A549 (cell line): ENCODE data around the gene ARHGAP42. TPM values are rescaled to one million over a fixed set of nuclear protein-coding genes. Genes with fewer than 3 reads are reported as not detected.

Experiments used
- ATAC-seq, 2 experiments: fragments of 200-7000 bp in 1 of 2; fragments of >200 bp in 1 of 2; cut with Nextera tagmentation in 1 of 2; cut with Tn5 transposase in 1 of 2; 3 replicates each; pipeline versions ENCODE4 v1.8.0 to v1.9.1; 2018 to 2020; ENCODE audit warnings: mild to moderate bottlenecking in 1 of 2, moderate library complexity in 1 of 2
- CTCF ChIA-PET: fragments of 300-600 bp; sonication (Branson Sonifier 250); formaldehyde crosslinking; extraction: SDS; loops from one replicate; lab custom pipeline; 2021; ENCODE audit warnings: antibody characterized with exemption, inconsistent platforms; lab: Yijun Ruan, JAX
- POLR2A ChIA-PET: fragments of 350-600 bp; formaldehyde crosslinking; extraction: SDS; loops from one replicate; lab custom pipeline; 2021; ENCODE audit warnings: antibody characterized with exemption, inconsistent platforms; lab: Yijun Ruan, JAX
- DNase-seq, 2 experiments: peaks; one replicate each; pipeline versions ENCODE4 v3.0.0 to v3.0.0-alpha.2; 2011 to 2016; ENCODE audit warnings: low read depth in 1 of 2, low spot score in 1 of 2
- FAIRE-seq: peaks from 2 replicates; lab custom pipeline; 2011; peaks lifted over from hg19 to GRCh38; lab: Jason Lieb, UNC
- H3K27ac ChIP-seq, 2 experiments: fragments of >200 bp; sonication (Bioruptor Twin); formaldehyde crosslinking; 3 replicates each; pipeline ENCODE4 v1.5.1; 2016 to 2017
- H3K4me1 ChIP-seq: fragments of >200 bp; sonication (Bioruptor Twin); formaldehyde crosslinking; 3 replicates; pipeline ENCODE4 v1.6.1; 2016
- H3K4me2 ChIP-seq: fragments of >200 bp; sonication (Bioruptor Twin); formaldehyde crosslinking; 3 replicates; pipeline ENCODE4 v1.6.1; 2016
- H3K4me3 ChIP-seq: fragments of >200 bp; sonication (Bioruptor Twin); formaldehyde crosslinking; 3 replicates; pipeline ENCODE4 v1.5.1; 2016
- H3K9me3 ChIP-seq: fragments of >200 bp; sonication (Bioruptor Twin); formaldehyde crosslinking; 3 replicates; pipeline ENCODE4 v1.6.1; 2016
- CBX2 ChIP-seq: fragments of 200-600 bp; sonication (generic); IDR thresholded peaks from 2 replicates; pipeline ENCODE4 v1.6.1; 2016; ENCODE audit warnings: low read depth, mild to moderate bottlenecking, borderline replicate concordance
- CBX8 ChIP-seq: fragments of 200-600 bp; sonication (generic); IDR thresholded peaks from 2 replicates; pipeline ENCODE4 v1.6.1; 2016
- EHF ChIP-seq: fragments of 250-450 bp; sonication (Bioruptor Pico); IDR thresholded peaks from 2 replicates; pipeline ENCODE4 v1.5.0; 2020; ENCODE audit warnings: mild to moderate bottlenecking
- EP300 ChIP-seq, 2 experiments: fragments of >200 bp; sonication (Bioruptor Twin); formaldehyde crosslinking; IDR thresholded peaks; 2 replicates in 1 of 2; 3 replicates in 1 of 2; pipeline ENCODE4 v1.6.1; 2016 to 2017
- ESRRA ChIP-seq: fragments of 150-350 bp; IDR thresholded peaks from 2 replicates; pipeline ENCODE4 v1.6.1; 2014; ENCODE audit warnings: mild to moderate bottlenecking, low read length, borderline replicate concordance
- FOXS1 ChIP-seq: fragments of 250-450 bp; sonication (Bioruptor Pico); IDR thresholded peaks from 2 replicates; pipeline ENCODE4 v1.5.0; 2020; ENCODE audit warnings: mild to moderate bottlenecking, moderate library complexity
- GATA3 ChIP-seq: IDR thresholded peaks from 2 replicates; pipeline ENCODE4 v1.6.1; 2012; ENCODE audit warnings: borderline replicate concordance
- HDAC2 ChIP-seq: fragments of 200-600 bp; sonication (generic); IDR thresholded peaks from 2 replicates; pipeline ENCODE4 v1.6.1; 2016
- KDM1A ChIP-seq: fragments of 200-600 bp; sonication (generic); IDR thresholded peaks from 2 replicates; pipeline ENCODE4 v1.6.1; 2016; ENCODE audit warnings: low read depth, mild to moderate bottlenecking
- MAFK ChIP-seq: fragments of 450-650 bp; IDR thresholded peaks from 2 replicates; pipeline ENCODE4 v1.6.1; 2014; ENCODE audit not compliant: partially characterized antibody
- MAZ ChIP-seq: fragments of 150-350 bp; IDR thresholded peaks from 2 replicates; pipeline ENCODE4 v1.6.1; 2014; ENCODE audit warnings: antibody characterized with exemption, low read depth, low read length, borderline replicate concordance
- MYC ChIP-seq: IDR thresholded peaks from 2 replicates; pipeline ENCODE4 v1.6.1; 2012; ENCODE audit warnings: mild to moderate bottlenecking, inconsistent platforms, low read length, improper control_type of control experiment, borderline replicate concordance
- NFE2L2 ChIP-seq: fragments of 150-350 bp; conservative IDR thresholded peaks from 2 replicates; pipeline ENCODE4 v1.6.1; 2014; ENCODE audit warnings: low read length
- PHF8 ChIP-seq: fragments of 200-600 bp; sonication (generic); IDR thresholded peaks from 2 replicates; pipeline ENCODE4 v1.6.1; 2016; ENCODE audit warnings: low read depth, mild to moderate bottlenecking, antibody characterized with exemption, moderate library complexity, borderline replicate concordance
- POLR2A ChIP-seq: IDR thresholded peaks from 2 replicates; pipeline ENCODE4 v1.6.1; 2012; ENCODE audit warnings: mild to moderate bottlenecking, low read length
- RCOR1 ChIP-seq: fragments of 150-350 bp; IDR thresholded peaks from 2 replicates; pipeline ENCODE4 v1.6.1; 2014; ENCODE audit warnings: antibody characterized with exemption, low read length, low read depth
- RNF2 ChIP-seq: fragments of 200-600 bp; sonication (generic); IDR thresholded peaks from 2 replicates; pipeline ENCODE4 v1.6.1; 2016; ENCODE audit warnings: low read depth, mild to moderate bottlenecking, antibody characterized with exemption, moderate library complexity, borderline replicate concordance
- ZFP36 ChIP-seq: fragments of 450-650 bp; IDR thresholded peaks from 2 replicates; pipeline ENCODE4 v1.6.1; 2014; ENCODE audit warnings: borderline replicate concordance; ENCODE audit not compliant: partially characterized antibody
- ZNF302 ChIP-seq: fragments of 250-450 bp; sonication (Bioruptor Pico); IDR thresholded peaks from 2 replicates; pipeline ENCODE4 v1.9.0; 2021; ENCODE audit warnings: inconsistent platforms, mild to moderate bottlenecking, moderate library complexity
- ZSCAN20 ChIP-seq: fragments of 250-450 bp; sonication (Bioruptor Pico); IDR thresholded peaks from 2 replicates; pipeline ENCODE4 v1.8.0; 2022; ENCODE audit warnings: mild to moderate bottlenecking, moderate library complexity
- WGBS: methylation state at CpG from one replicate; pipeline ENCODE4 v1.1.6; 2017; ENCODE audit errors: missing lambda C conversion rate; 5-methylcytosine and 5-hydroxymethylcytosine counted together
- polyA plus RNA-seq, 4 experiments: library from polyadenylated mRNA; depleted of rRNA in 3 of 4; stranded (reverse); fragments of >200 nt; fragmentation: RNase III in 1 of 4; extraction: RNeasy Plus Mini Kit Qiagen cat#74134 plus additional on column Dnase treatment in 1 of 4; gene quantifications; 2 replicates in 3 of 4; 3 replicates in 1 of 4; pipeline ENCODE4 v1.2.3, GENCODE V29; 2011 to 2017
- TF ChIP-seq, protein P1 (sequence below): fragments of >200 bp; sonication (Bioruptor Twin); formaldehyde crosslinking; IDR thresholded peaks from 3 replicates; pipeline ENCODE4 v1.6.1; 2016
- TF ChIP-seq, protein P2 (sequence below): IDR thresholded peaks from 2 replicates; pipeline ENCODE4 v1.6.1; 2012
- TF ChIP-seq, protein P3 (sequence below): fragments of 150-350 bp; IDR thresholded peaks from 2 replicates; pipeline ENCODE4 v1.6.1; 2014; ENCODE audit warnings: low read depth, mild to moderate bottlenecking, low read length
- TF ChIP-seq, protein P4 (sequence below): IDR thresholded peaks from 2 replicates; pipeline ENCODE4 v1.6.1; 2012; ENCODE audit warnings: low read depth, borderline replicate concordance
- TF ChIP-seq, protein P5 (sequence below): fragments of >200 bp; sonication (Bioruptor Twin); formaldehyde crosslinking; IDR thresholded peaks from 3 replicates; pipeline ENCODE4 v1.5.1; 2016

ARHGAP42 gene
- polyA plus RNA-seq, 2 of the 4 experiments (the other 2 are of a cell fraction), result 5.1 to 17.0 TPM

DNA sequence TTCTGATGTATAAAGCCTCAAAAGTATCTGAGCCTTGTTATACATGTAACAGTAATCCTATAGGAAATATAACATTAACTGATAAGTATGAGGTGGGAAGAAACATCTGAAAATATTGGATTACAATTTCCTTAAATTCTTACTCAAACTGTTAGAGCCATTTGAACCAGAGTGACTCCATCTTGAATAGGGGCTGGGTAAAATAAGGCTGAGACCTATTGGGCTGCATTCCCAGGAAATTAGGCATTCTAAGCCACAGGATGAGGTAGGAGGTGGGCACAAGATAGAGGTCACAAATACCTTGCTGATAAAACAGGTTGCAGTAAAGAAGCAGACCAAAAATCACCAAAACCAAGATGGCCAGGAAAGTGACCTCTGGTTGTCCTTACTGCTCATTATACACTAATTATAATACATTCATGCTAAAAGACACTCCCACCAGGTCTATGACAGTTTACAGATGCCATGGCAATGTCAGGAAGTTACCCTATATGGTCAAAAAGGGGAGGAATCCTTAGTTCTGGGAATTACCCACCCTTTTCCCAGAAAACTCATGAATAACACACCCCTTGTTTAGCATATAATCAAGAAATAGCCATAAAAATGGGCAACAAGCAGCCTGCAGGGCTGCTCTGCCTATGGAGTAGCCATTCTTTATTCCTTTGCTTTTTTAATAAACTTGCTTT lies 327.7 kb downstream of the ARHGAP42 start:
- Histone ChIP-seq H3K9me3 (no peaks in the 10 kb centered on the region), H3K4me2 (no peak overlapping the region), H3K4me3 (no peak overlapping the region), H3K27ac (no peak overlapping the region), H3K4me1 (no peaks in the 10 kb centered on the region)
- ATAC-seq (no peak), DNase-seq (no peak), FAIRE-seq (no peak)
- ChIA-PET POLR2A (no interaction called here), CTCF (no interaction called here)
- TF ChIP-seq CBX8, result no peak
- no peak for TF ChIP-seq HDAC2
- TF ChIP-seq ZNF302 (CRISPR knock-in tag), result no peak
- TF ChIP-seq, protein P1, sequence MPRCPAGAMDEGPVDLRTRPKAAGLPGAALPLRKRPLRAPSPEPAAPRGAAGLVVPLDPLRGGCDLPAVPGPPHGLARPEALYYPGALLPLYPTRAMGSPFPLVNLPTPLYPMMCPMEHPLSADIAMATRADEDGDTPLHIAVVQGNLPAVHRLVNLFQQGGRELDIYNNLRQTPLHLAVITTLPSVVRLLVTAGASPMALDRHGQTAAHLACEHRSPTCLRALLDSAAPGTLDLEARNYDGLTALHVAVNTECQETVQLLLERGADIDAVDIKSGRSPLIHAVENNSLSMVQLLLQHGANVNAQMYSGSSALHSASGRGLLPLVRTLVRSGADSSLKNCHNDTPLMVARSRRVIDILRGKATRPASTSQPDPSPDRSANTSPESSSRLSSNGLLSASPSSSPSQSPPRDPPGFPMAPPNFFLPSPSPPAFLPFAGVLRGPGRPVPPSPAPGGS, result no peak
- TF ChIP-seq FOXS1, result no peak
- TF ChIP-seq RCOR1, result no peak
- TF ChIP-seq ESRRA, result no peak
- TF ChIP-seq POLR2A, result no peak
- no peak for TF ChIP-seq ZFP36
- no peak for TF ChIP-seq EHF
- no peak for TF ChIP-seq RNF2
- no peak for TF ChIP-seq GATA3

DNA sequence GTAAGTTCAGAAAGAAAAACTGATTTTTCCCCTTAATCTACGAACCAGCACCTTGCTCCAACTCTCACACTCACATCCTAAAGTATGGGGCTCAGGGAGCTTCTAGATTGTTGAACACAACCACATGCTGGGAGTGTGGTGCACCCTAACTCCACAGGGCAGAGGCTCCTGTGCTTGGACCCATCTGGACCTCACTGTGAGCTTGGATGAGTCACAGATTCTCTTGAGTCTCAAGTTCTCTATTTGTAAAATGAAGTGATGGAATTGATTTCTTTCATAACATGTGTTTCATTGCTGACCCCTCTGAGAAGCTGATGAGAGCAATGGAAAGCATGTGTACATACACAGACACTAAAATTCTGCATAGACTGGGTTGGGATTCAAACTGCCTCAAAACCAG lies 332.8 kb downstream of the ARHGAP42 start:
- CTCF ChIA-PET, result no interaction called here
- ATAC-seq, result no peak
- no peak overlapping the region for H3K4me3 ChIP-seq
- POLR2A ChIA-PET, result no interaction called here
- no peak for TF ChIP-seq PHF8
- TF ChIP-seq, protein P2, sequence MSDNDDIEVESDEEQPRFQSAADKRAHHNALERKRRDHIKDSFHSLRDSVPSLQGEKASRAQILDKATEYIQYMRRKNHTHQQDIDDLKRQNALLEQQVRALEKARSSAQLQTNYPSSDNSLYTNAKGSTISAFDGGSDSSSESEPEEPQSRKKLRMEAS, result no peak
- TF ChIP-seq, protein P3, sequence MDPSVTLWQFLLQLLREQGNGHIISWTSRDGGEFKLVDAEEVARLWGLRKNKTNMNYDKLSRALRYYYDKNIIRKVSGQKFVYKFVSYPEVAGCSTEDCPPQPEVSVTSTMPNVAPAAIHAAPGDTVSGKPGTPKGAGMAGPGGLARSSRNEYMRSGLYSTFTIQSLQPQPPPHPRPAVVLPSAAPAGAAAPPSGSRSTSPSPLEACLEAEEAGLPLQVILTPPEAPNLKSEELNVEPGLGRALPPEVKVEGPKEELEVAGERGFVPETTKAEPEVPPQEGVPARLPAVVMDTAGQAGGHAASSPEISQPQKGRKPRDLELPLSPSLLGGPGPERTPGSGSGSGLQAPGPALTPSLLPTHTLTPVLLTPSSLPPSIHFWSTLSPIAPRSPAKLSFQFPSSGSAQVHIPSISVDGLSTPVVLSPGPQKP, result no peak
- TF ChIP-seq KDM1A, result no peak
- TF ChIP-seq, protein P1, result no peak
- TF ChIP-seq, all 56 proteins: peak for 0
- Histone ChIP-seq H3K27ac (no peak overlapping the region), H3K4me1 (no peaks in the 10 kb centered on the region), H3K4me2 (no peak overlapping the region), H3K9me3 (no peaks in the 10 kb centered on the region)
- DNase-seq (no peak), FAIRE-seq (no peak)
- WGBS, result 8% methylated on average over 1 of the region's 1 CpG

DNA sequence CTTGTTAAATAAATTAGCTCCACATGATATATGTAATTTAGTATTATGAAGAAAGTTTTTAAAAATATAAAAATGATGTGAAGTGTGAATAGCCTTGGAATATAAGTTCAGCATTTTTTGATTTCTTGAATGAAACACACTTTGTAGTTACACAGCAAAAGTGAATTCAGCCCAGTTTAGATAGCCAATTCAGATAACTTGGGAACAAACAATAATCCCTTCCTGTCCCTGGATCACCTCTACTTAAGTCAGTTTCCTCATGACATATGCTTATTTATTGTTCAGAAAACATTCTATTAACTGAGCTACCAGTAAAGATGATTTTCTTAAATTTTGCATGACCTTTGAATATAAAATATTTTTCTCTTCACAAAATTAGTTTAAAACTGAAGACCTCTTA lies 335.2 kb downstream of the ARHGAP42 start:
- ChIA-PET POLR2A (no interaction called here), CTCF (no interaction called here)
- ATAC-seq (no peak), DNase-seq (no peak), FAIRE-seq (no peak)
- Histone ChIP-seq H3K9me3 (no peaks in the 10 kb centered on the region), H3K27ac (no peak overlapping the region), H3K4me3 (no peak overlapping the region), H3K4me2 (no peak overlapping the region), H3K4me1 (no peaks in the 10 kb centered on the region)
- TF ChIP-seq, protein P4, sequence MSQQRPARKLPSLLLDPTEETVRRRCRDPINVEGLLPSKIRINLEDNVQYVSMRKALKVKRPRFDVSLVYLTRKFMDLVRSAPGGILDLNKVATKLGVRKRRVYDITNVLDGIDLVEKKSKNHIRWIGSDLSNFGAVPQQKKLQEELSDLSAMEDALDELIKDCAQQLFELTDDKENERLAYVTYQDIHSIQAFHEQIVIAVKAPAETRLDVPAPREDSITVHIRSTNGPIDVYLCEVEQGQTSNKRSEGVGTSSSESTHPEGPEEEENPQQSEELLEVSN, result no peak
- TF ChIP-seq EP300 (IDR thresholded peaks at IDR 0.05), result no peak
- TF ChIP-seq, protein P5, sequence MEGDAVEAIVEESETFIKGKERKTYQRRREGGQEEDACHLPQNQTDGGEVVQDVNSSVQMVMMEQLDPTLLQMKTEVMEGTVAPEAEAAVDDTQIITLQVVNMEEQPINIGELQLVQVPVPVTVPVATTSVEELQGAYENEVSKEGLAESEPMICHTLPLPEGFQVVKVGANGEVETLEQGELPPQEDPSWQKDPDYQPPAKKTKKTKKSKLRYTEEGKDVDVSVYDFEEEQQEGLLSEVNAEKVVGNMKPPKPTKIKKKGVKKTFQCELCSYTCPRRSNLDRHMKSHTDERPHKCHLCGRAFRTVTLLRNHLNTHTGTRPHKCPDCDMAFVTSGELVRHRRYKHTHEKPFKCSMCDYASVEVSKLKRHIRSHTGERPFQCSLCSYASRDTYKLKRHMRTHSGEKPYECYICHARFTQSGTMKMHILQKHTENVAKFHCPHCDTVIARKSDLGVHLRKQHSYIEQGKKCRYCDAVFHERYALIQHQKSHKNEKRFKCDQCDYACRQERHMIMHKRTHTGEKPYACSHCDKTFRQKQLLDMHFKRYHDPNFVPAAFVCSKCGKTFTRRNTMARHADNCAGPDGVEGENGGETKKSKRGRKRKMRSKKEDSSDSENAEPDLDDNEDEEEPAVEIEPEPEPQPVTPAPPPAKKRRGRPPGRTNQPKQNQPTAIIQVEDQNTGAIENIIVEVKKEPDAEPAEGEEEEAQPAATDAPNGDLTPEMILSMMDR, result no peak
- TF ChIP-seq MAZ, result no peak
- no peak for TF ChIP-seq PHF8
- TF ChIP-seq HDAC2, result no peak
- no peak for TF ChIP-seq CBX2
- no peak for TF ChIP-seq MYC
- TF ChIP-seq KDM1A, result no peak
- TF ChIP-seq ZFP36, result no peak
- TF ChIP-seq FOXS1, result no peak
- no peak for TF ChIP-seq RNF2
- TF ChIP-seq MAFK, result no peak
- TF ChIP-seq NFE2L2, result no peak
- TF ChIP-seq, protein P3, result no peak
- TF ChIP-seq ZSCAN20, result no peak
- TF ChIP-seq, protein P1, result no peak
